WTC11 (cell line): ENCODE results near the gene HS2ST1. TPM values are rescaled to one million over a fixed set of nuclear protein-coding genes. Genes with fewer than 3 reads are reported as not detected.

ENCODE experiments used
- ATAC-seq: fragments of 200-7000 bp; cut with Tn5 transposase; 2 replicates; pipeline ENCODE4 v1.10.0; 2021; ENCODE audit warnings: mild to moderate bottlenecking, moderate library complexity
- CTCF ChIA-PET: fragments of 300-600 bp; sonication (Branson Sonifier 250); formaldehyde crosslinking; loops from one replicate; lab custom pipeline; 2021; ENCODE audit warnings: antibody characterized with exemption; lab: Charles Lee
- POLR2A ChIA-PET: fragments of 350-600 bp; sonication (Branson Sonifier 250); formaldehyde crosslinking; loops from one replicate; lab custom pipeline; 2021; ENCODE audit warnings: antibody characterized with exemption; lab: Charles Lee
- DNase-seq: peaks from one replicate; pipeline ENCODE4 v3.0.0; 2021; ENCODE audit warnings: low spot score
- H3K27ac Mint-ChIP-seq: 2 replicates; pipeline ENCODE4 v1.8.0; 2021; ENCODE audit warnings: mixed read lengths
- H3K27me3 Mint-ChIP-seq: 2 replicates; pipeline ENCODE4 v1.8.0; 2021; ENCODE audit warnings: low read depth, mild to moderate bottlenecking, moderate library complexity, mixed read lengths
- H3K36me3 Mint-ChIP-seq: 2 replicates; pipeline ENCODE4 v1.8.0; 2021; ENCODE audit warnings: mixed read lengths
- H3K4me1 Mint-ChIP-seq: 2 replicates; pipeline ENCODE4 v1.8.0; 2022; ENCODE audit warnings: mixed read lengths
- H3K4me3 Mint-ChIP-seq: 2 replicates; pipeline ENCODE4 v1.8.0; 2021; ENCODE audit warnings: mild to moderate bottlenecking, moderate library complexity, mixed read lengths
- H3K9me3 Mint-ChIP-seq: 2 replicates; pipeline ENCODE4 v1.8.0; 2021; ENCODE audit warnings: mixed read lengths
- ATF1 ChIP-seq: sonication (generic); formaldehyde crosslinking; IDR thresholded peaks from 2 replicates; pipeline ENCODE4 v1.8.1; 2023; ENCODE audit warnings: mild to moderate bottlenecking, moderate library complexity, missing genetic modification reagents
- CREB1 ChIP-seq: sonication (generic); formaldehyde crosslinking; IDR thresholded peaks from 2 replicates; pipeline ENCODE4 v1.8.0; 2023; ENCODE audit warnings: mild to moderate bottlenecking, missing genetic modification reagents
- ELF4 ChIP-seq: sonication (generic); formaldehyde crosslinking; IDR thresholded peaks from 2 replicates; pipeline ENCODE4 v1.8.1; 2022; ENCODE audit warnings: low read depth, mild to moderate bottlenecking, moderate library complexity, missing genetic modification reagents
- EMX1 ChIP-seq: fragments of 250-450 bp; sonication (Bioruptor Pico); IDR thresholded peaks from 2 replicates; pipeline ENCODE4 v1.8.0; 2021; ENCODE audit warnings: mild to moderate bottlenecking
- ESRRA ChIP-seq: sonication (generic); formaldehyde crosslinking; IDR thresholded peaks from 2 replicates; pipeline ENCODE4 v1.8.1; 2022; ENCODE audit warnings: mild to moderate bottlenecking, missing genetic modification reagents, borderline replicate concordance
- FOXJ3 ChIP-seq: sonication (generic); formaldehyde crosslinking; IDR thresholded peaks from 2 replicates; pipeline ENCODE4 v1.9.0; 2021; ENCODE audit warnings: missing genetic modification reagents, mild to moderate bottlenecking, borderline replicate concordance
- FOXP1 ChIP-seq: sonication (generic); formaldehyde crosslinking; IDR thresholded peaks from 2 replicates; pipeline ENCODE4 v1.8.0; 2022; ENCODE audit warnings: missing genetic modification reagents, mild to moderate bottlenecking, moderate library complexity, borderline replicate concordance
- MLX ChIP-seq: sonication (generic); formaldehyde crosslinking; IDR thresholded peaks from 2 replicates; pipeline ENCODE4 v1.8.1; 2023; ENCODE audit warnings: mild to moderate bottlenecking, missing genetic modification reagents, moderate library complexity
- MYBL2 ChIP-seq: sonication (generic); formaldehyde crosslinking; IDR thresholded peaks from 2 replicates; pipeline ENCODE4 v1.8.1; 2023; ENCODE audit warnings: mild to moderate bottlenecking, moderate library complexity, missing genetic modification reagents
- NFYB ChIP-seq: sonication (generic); formaldehyde crosslinking; conservative IDR thresholded peaks from 2 replicates; pipeline ENCODE4 v1.8.0; 2022; ENCODE audit warnings: low read depth, missing genetic modification reagents
- NR2C2 ChIP-seq: sonication (generic); formaldehyde crosslinking; IDR thresholded peaks from 2 replicates; pipeline ENCODE4 v1.8.0; 2022; ENCODE audit warnings: mild to moderate bottlenecking, missing genetic modification reagents
- NR3C1 ChIP-seq: sonication (generic); formaldehyde crosslinking; conservative IDR thresholded peaks from 2 replicates; pipeline ENCODE4 v1.8.1; 2023; ENCODE audit warnings: low read depth, mild to moderate bottlenecking, missing genetic modification reagents
- RELA ChIP-seq: sonication (generic); formaldehyde crosslinking; IDR thresholded peaks from 2 replicates; pipeline ENCODE4 v1.8.1; 2022; ENCODE audit warnings: missing genetic modification reagents, mild to moderate bottlenecking, borderline replicate concordance
- SOX15 ChIP-seq: fragments of 250-450 bp; sonication (Bioruptor Pico); IDR thresholded peaks from 2 replicates; pipeline ENCODE4 v1.9.0; 2021; ENCODE audit warnings: mild to moderate bottlenecking
- ZBTB21 ChIP-seq: sonication (generic); formaldehyde crosslinking; IDR thresholded peaks from 2 replicates; pipeline ENCODE4 v1.8.1; 2023; ENCODE audit warnings: mild to moderate bottlenecking, missing genetic modification reagents, borderline replicate concordance
- ZNF121 ChIP-seq: sonication (generic); formaldehyde crosslinking; IDR thresholded peaks from 2 replicates; pipeline ENCODE4 v1.8.0; 2023; ENCODE audit warnings: missing genetic modification reagents
- ZSCAN18 ChIP-seq: fragments of 250-450 bp; sonication (Bioruptor Pico); IDR thresholded peaks from 2 replicates; pipeline ENCODE4 v2.1.2; 2022; ENCODE audit warnings: mild to moderate bottlenecking, moderate library complexity
- total RNA-seq: library from RNA; stranded (reverse); gene quantifications from 3 replicates; pipeline ENCODE4 v1.2.3, GENCODE V29; 2021
- TF ChIP-seq, protein P1 (sequence below): fragments of 250-450 bp; sonication (Bioruptor Pico); IDR thresholded peaks from 2 replicates; pipeline ENCODE4 v1.9.0; 2021; ENCODE audit warnings: mild to moderate bottlenecking
- TF ChIP-seq, protein P2 (sequence below): sonication (generic); formaldehyde crosslinking; IDR thresholded peaks from 2 replicates; pipeline ENCODE4 v1.8.1; 2022; ENCODE audit warnings: mild to moderate bottlenecking, moderate library complexity, missing genetic modification reagents
- TF ChIP-seq, protein P3 (sequence below): sonication (generic); formaldehyde crosslinking; IDR thresholded peaks from 2 replicates; pipeline ENCODE4 v1.8.1; 2022; ENCODE audit warnings: missing genetic modification reagents, borderline replicate concordance
- TF ChIP-seq, protein P4 (sequence below): sonication (generic); formaldehyde crosslinking; IDR thresholded peaks from 2 replicates; pipeline ENCODE4 v1.8.1; 2023; ENCODE audit warnings: mild to moderate bottlenecking, missing genetic modification reagents
- TF ChIP-seq, protein P5 (sequence below): sonication (generic); formaldehyde crosslinking; IDR thresholded peaks from 2 replicates; pipeline ENCODE4 v1.8.1; 2022; ENCODE audit warnings: low read depth, missing genetic modification reagents, borderline replicate concordance

HS2ST1 gene
- total RNA-seq, 1 experiment from 2014 or later = 24.7 TPM

GRCh38 chr1:86868477-86868876 is 46.0 kb upstream of the HS2ST1 start (continued):
- TF ChIP-seq, protein P1, sequence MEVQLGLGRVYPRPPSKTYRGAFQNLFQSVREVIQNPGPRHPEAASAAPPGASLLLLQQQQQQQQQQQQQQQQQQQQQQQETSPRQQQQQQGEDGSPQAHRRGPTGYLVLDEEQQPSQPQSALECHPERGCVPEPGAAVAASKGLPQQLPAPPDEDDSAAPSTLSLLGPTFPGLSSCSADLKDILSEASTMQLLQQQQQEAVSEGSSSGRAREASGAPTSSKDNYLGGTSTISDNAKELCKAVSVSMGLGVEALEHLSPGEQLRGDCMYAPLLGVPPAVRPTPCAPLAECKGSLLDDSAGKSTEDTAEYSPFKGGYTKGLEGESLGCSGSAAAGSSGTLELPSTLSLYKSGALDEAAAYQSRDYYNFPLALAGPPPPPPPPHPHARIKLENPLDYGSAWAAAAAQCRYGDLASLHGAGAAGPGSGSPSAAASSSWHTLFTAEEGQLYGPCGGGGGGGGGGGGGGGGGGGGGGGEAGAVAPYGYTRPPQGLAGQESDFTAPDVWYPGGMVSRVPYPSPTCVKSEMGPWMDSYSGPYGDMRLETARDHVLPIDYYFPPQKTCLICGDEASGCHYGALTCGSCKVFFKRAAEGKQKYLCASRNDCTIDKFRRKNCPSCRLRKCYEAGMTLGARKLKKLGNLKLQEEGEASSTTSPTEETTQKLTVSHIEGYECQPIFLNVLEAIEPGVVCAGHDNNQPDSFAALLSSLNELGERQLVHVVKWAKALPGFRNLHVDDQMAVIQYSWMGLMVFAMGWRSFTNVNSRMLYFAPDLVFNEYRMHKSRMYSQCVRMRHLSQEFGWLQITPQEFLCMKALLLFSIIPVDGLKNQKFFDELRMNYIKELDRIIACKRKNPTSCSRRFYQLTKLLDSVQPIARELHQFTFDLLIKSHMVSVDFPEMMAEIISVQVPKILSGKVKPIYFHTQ (CRISPR knock-in tag) = no peak
- no peak for TF ChIP-seq ZBTB21 (CRISPR knock-in tag)
- TF ChIP-seq NR3C1 (CRISPR knock-in tag) = no peak
- no peak for TF ChIP-seq FOXP1
- TF ChIP-seq, all 79 proteins: peak for 0

DNA sequence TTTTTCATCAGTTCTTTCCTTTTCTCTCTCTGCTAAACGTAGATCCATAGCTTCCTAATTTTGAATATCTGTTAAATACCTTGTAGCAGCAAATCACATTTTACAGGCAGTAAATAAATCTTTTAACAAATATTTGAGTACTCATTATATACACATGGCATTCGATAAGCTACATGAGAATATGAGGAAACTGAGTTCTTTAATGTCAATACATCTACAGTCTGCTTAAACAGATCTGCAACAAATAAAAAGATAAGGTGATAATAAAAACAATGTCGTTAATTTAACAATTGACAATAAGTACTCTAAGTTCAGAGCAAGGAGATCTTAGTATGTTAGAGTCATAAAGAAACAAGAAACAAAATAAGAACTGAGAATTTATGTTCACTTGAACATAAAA is 43.4 kb upstream of the HS2ST1 start:
- no peak for ATAC-seq
- CTCF ChIA-PET = no interaction called here
- Mint-ChIP-seq H3K9me3 (no peaks in the 10 kb centered on the region), H3K4me3 (no peak overlapping the region), H3K27me3 (no peaks in the 10 kb centered on the region), H3K4me1 (peaks cover 13% of the 10 kb centered on the region), H3K27ac (no peak overlapping the region), H3K36me3 (peaks cover 5% of the 10 kb centered on the region)
- POLR2A ChIA-PET = interaction anchor here (0.7 kb wide), 1 partner anchor 43 kb away, joined by 3 read pairs; the partner anchor contains the start of gene SELENOF
- DNase-seq = no peak
- TF ChIP-seq FOXP1 (no peak), EMX1 (CRISPR knock-in tag) (no peak), MYBL2 (CRISPR knock-in tag) (no peak), ESRRA (CRISPR knock-in tag) (no peak), MLX (CRISPR knock-in tag) (no peak), NFYB (CRISPR knock-in tag) (no peak), RELA (CRISPR knock-in tag) (no peak), NR2C2 (CRISPR knock-in tag) (no peak), CREB1 (no peak), ZSCAN18 (no peak), ZNF121 (no peak), ATF1 (no peak), FOXJ3 (CRISPR knock-in tag) (no peak), SOX15 (no peak), ELF4 (CRISPR knock-in tag) (no peak)
- TF ChIP-seq, protein P2, sequence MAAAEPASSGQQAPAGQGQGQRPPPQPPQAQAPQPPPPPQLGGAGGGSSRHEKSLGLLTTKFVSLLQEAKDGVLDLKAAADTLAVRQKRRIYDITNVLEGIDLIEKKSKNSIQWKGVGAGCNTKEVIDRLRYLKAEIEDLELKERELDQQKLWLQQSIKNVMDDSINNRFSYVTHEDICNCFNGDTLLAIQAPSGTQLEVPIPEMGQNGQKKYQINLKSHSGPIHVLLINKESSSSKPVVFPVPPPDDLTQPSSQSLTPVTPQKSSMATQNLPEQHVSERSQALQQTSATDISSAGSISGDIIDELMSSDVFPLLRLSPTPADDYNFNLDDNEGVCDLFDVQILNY (CRISPR knock-in tag) = no peak
- TF ChIP-seq, protein P3, sequence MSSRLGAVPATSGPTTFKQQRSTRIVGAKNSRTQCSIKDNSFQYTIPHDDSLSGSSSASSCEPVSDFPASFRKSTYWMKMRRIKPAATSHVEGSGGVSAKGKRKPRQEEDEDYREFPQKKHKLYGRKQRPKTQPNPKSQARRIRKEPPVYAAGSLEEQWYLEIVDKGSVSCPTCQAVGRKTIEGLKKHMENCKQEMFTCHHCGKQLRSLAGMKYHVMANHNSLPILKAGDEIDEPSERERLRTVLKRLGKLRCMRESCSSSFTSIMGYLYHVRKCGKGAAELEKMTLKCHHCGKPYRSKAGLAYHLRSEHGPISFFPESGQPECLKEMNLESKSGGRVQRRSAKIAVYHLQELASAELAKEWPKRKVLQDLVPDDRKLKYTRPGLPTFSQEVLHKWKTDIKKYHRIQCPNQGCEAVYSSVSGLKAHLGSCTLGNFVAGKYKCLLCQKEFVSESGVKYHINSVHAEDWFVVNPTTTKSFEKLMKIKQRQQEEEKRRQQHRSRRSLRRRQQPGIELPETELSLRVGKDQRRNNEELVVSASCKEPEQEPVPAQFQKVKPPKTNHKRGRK (CRISPR knock-in tag) = no peak
- TF ChIP-seq, protein P4, sequence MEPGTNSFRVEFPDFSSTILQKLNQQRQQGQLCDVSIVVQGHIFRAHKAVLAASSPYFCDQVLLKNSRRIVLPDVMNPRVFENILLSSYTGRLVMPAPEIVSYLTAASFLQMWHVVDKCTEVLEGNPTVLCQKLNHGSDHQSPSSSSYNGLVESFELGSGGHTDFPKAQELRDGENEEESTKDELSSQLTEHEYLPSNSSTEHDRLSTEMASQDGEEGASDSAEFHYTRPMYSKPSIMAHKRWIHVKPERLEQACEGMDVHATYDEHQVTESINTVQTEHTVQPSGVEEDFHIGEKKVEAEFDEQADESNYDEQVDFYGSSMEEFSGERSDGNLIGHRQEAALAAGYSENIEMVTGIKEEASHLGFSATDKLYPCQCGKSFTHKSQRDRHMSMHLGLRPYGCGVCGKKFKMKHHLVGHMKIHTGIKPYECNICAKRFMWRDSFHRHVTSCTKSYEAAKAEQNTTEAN (CRISPR knock-in tag) = no peak
- TF ChIP-seq, protein P5, sequence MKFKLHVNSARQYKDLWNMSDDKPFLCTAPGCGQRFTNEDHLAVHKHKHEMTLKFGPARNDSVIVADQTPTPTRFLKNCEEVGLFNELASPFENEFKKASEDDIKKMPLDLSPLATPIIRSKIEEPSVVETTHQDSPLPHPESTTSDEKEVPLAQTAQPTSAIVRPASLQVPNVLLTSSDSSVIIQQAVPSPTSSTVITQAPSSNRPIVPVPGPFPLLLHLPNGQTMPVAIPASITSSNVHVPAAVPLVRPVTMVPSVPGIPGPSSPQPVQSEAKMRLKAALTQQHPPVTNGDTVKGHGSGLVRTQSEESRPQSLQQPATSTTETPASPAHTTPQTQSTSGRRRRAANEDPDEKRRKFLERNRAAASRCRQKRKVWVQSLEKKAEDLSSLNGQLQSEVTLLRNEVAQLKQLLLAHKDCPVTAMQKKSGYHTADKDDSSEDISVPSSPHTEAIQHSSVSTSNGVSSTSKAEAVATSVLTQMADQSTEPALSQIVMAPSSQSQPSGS (CRISPR knock-in tag) = no peak
